Measurements from ENCODE around the gene SPAG16.

GRCh38 chr2:213722565-213722964, 438.3 kb downstream of the SPAG16 start:
- TF ChIP-seq, protein P1, sequence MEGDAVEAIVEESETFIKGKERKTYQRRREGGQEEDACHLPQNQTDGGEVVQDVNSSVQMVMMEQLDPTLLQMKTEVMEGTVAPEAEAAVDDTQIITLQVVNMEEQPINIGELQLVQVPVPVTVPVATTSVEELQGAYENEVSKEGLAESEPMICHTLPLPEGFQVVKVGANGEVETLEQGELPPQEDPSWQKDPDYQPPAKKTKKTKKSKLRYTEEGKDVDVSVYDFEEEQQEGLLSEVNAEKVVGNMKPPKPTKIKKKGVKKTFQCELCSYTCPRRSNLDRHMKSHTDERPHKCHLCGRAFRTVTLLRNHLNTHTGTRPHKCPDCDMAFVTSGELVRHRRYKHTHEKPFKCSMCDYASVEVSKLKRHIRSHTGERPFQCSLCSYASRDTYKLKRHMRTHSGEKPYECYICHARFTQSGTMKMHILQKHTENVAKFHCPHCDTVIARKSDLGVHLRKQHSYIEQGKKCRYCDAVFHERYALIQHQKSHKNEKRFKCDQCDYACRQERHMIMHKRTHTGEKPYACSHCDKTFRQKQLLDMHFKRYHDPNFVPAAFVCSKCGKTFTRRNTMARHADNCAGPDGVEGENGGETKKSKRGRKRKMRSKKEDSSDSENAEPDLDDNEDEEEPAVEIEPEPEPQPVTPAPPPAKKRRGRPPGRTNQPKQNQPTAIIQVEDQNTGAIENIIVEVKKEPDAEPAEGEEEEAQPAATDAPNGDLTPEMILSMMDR (IDR thresholded peaks at IDR 0.05): no peak
- TF ChIP-seq POLR2A (IDR thresholded peaks at IDR 0.05): no peak
- TF ChIP-seq EP300 (IDR thresholded peaks at IDR 0.05): no peak

All from tibial nerve (tissue), 4 donors.